GM19023 (cell line): ENCODE data around the gene LAMTOR5.
A peak's percentile ranks its signal among the peaks of the same experiment; 100 is the strongest.
"Not testable (repeated sequence)": the region's sequence is repeated elsewhere in the genome, so short reads cannot be mapped to it uniquely, and the experiment has no call there.

Experiments
- ATAC-seq: cut with Tn5 transposase; IDR thresholded peaks from one replicate; pipeline ENCODE4 v1.9.1; 2021; ENCODE audit warnings: mild to moderate bottlenecking, moderate library complexity; ENCODE audit not compliant: unreplicated experiment

Gene LAMTOR5

GRCh38 chr1:110407260-110408210, at the start of gene LAMTOR5:
Gene LAMTOR5, minus strand, starts transcription at chr1:110407694. Its CDS starts 74 bp downstream, at chr1:110407620.
- peak; percentile 89 for ATAC-seq

- no peak for ATAC-seq
These were observed 49.7 kb upstream of the LAMTOR5 start for GRCh38 chr1:110457206-110457605.

GRCh38 chr1:110455151-110455550, 47.7 kb upstream of the LAMTOR5 start:
- ATAC-seq = no peak

GRCh38 chr1:110454328-110454727, 46.8 kb upstream of the LAMTOR5 start:
- no peak for ATAC-seq

- no peak for ATAC-seq
These were observed 46.3 kb upstream of the LAMTOR5 start for GRCh38 chr1:110453829-110454228.

GRCh38 chr1:110452330-110452729, 44.8 kb upstream of the LAMTOR5 start:
- no peak for ATAC-seq

GRCh38 chr1:110450929-110451328, 43.4 kb upstream of the LAMTOR5 start, which contains the start of gene PROK1:
Gene PROK1, plus strand, starts transcription at chr1:110451149. Its CDS starts 68 bp downstream, at chr1:110451217.
- ATAC-seq = no peak

GRCh38 chr1:110449661-110450651, 42.5 kb upstream of the LAMTOR5 start:
- no peak for ATAC-seq

- ATAC-seq = no peak
These were observed 37.1 kb upstream of the LAMTOR5 start for GRCh38 chr1:110444561-110444960.

GRCh38 chr1:110443451-110443850, 36.0 kb upstream of the LAMTOR5 start:
- ATAC-seq = no peak

GRCh38 chr1:110441888-110442287, 34.4 kb upstream of the LAMTOR5 start:
- ATAC-seq = no peak

GRCh38 chr1:110440877-110441276, 33.4 kb upstream of the LAMTOR5 start:
- no peak for ATAC-seq

- ATAC-seq = not testable (repeated sequence)
These were observed 32.4 kb upstream of the LAMTOR5 start for GRCh38 chr1:110439873-110440272.

- no peak for ATAC-seq
These were observed 31.4 kb upstream of the LAMTOR5 start for GRCh38 chr1:110438893-110439292.

GRCh38 chr1:110437645-110438299, 30.3 kb upstream of the LAMTOR5 start:
- not testable (repeated sequence) for ATAC-seq

GRCh38 chr1:110436635-110437034, 29.1 kb upstream of the LAMTOR5 start:
- no peak for ATAC-seq

GRCh38 chr1:110434946-110435345, 27.5 kb upstream of the LAMTOR5 start:
- ATAC-seq = no peak

- no peak for ATAC-seq
These were observed 26.3 kb upstream of the LAMTOR5 start for GRCh38 chr1:110433803-110434202.

GRCh38 chr1:110433213-110433612, 25.7 kb upstream of the LAMTOR5 start:
- no peak for ATAC-seq

GRCh38 chr1:110430901-110431300, 23.4 kb upstream of the LAMTOR5 start:
- ATAC-seq = no peak

- no peak for ATAC-seq
These were observed 22.9 kb upstream of the LAMTOR5 start for GRCh38 chr1:110430366-110430765.
